Measurements from ENCODE around the gene BCL2L12.

The BCL2L12 gene

GRCh38 chr19:49642492-49643035 is 23.2 kb upstream of the BCL2L12 start:
- DNase-seq: no peak

- DNase-seq: no peak
Observed at GRCh38 chr19:49643466-49643865, 22.3 kb upstream of the BCL2L12 start.

GRCh38 chr19:49645592-49645991 is 20.1 kb upstream of the BCL2L12 start:
- DNase-seq: no peak

GRCh38 chr19:49645995-49646394 is 19.7 kb upstream of the BCL2L12 start:
- no peak for DNase-seq

- no peak for DNase-seq
Observed at GRCh38 chr19:49646586-49646985, 19.1 kb upstream of the BCL2L12 start.

- DNase-seq: no peak
Observed at GRCh38 chr19:49651029-49651819, 14.5 kb upstream of the BCL2L12 start.

GRCh38 chr19:49651820-49652550 is 13.7 kb upstream of the BCL2L12 start:
- no peak for DNase-seq

- DNase-seq: no peak
Observed at GRCh38 chr19:49652551-49653465, 12.9 kb upstream of the BCL2L12 start.

GRCh38 chr19:49653466-49653806 is 12.3 kb upstream of the BCL2L12 start:
- DNase-seq: no peak

- DNase-seq: no peak
Observed at GRCh38 chr19:49654581-49654980, 11.2 kb upstream of the BCL2L12 start.

GRCh38 chr19:49655570-49656455 is 9.9 kb upstream of the BCL2L12 start:
- no peak for DNase-seq

GRCh38 chr19:49656456-49657109 is 9.2 kb upstream of the BCL2L12 start:
- DNase-seq: no peak

GRCh38 chr19:49657493-49658138 is 8.1 kb upstream of the BCL2L12 start:
- DNase-seq: no peak

- no peak for DNase-seq
Observed at GRCh38 chr19:49658139-49658517, 7.6 kb upstream of the BCL2L12 start.

- DNase-seq: no peak
Observed at GRCh38 chr19:49658566-49659442, 6.9 kb upstream of the BCL2L12 start.

GRCh38 chr19:49660338-49660961 is 5.3 kb upstream of the BCL2L12 start:
- no peak for DNase-seq

GRCh38 chr19:49662011-49662410 is 3.7 kb upstream of the BCL2L12 start:
- no peak for DNase-seq

GRCh38 chr19:49663224-49663623 is 2.5 kb upstream of the BCL2L12 start:
- no peak for DNase-seq
